ENCODE results near the gene TRAPPC2. TPM values are rescaled to one million over a fixed set of nuclear protein-coding genes. Genes with fewer than 3 reads are reported as not detected.

Gene TRAPPC2
- total and polyA plus RNA-seq, 4 donors, result 3.1 to 12.3 (median 8.8) TPM

DNA sequence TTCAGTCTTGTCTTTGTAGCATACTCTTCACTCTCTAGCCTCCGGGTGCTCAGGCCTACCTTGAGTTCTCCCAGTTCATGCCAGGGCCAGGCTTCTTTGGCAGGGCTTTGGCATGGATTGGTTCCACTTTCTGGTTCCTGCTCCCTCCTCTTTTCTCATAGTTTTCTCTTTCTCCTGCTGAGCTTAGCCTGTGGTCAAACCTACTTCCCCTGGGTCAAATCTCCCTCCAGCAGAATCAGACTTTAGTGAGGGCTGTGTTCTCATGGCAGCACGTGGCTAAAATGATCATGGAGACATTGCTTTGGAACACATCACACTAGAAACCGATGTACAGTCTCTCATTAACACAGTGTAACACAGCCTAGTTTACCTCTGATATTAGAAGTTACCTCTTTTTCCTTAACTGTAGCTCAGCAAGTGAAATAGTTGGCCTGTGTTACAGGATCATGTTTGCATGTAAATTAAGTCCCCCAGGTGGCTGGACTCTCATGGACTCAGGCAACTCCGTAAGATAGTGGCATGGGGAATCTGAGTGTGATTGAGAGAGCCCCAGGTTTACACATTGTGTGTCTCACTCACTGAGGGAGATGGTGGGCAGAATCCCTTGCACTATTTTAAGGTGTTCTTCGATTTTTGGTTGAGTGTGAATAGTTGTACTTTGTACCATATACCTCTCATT is 32.2 kb downstream of the TRAPPC2 start:
- TF ChIP-seq, protein P1, sequence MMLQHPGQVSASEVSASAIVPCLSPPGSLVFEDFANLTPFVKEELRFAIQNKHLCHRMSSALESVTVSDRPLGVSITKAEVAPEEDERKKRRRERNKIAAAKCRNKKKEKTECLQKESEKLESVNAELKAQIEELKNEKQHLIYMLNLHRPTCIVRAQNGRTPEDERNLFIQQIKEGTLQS (IDR thresholded peaks at IDR 0.05), result no peak
- TF ChIP-seq HNF4G (IDR thresholded peaks at IDR 0.05), result no peak
- TF ChIP-seq, protein P2, sequence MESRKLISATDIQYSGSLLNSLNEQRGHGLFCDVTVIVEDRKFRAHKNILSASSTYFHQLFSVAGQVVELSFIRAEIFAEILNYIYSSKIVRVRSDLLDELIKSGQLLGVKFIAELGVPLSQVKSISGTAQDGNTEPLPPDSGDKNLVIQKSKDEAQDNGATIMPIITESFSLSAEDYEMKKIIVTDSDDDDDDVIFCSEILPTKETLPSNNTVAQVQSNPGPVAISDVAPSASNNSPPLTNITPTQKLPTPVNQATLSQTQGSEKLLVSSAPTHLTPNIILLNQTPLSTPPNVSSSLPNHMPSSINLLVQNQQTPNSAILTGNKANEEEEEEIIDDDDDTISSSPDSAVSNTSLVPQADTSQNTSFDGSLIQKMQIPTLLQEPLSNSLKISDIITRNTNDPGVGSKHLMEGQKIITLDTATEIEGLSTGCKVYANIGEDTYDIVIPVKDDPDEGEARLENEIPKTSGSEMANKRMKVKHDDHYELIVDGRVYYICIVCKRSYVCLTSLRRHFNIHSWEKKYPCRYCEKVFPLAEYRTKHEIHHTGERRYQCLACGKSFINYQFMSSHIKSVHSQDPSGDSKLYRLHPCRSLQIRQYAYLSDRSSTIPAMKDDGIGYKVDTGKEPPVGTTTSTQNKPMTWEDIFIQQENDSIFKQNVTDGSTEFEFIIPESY (IDR thresholded peaks at IDR 0.05), result no peak
- TF ChIP-seq GABPA (IDR thresholded peaks at IDR 0.05 in 1 of 2, conservative IDR thresholded peaks at IDR 0.05 in 1 of 2), result no peak
- no peak for TF ChIP-seq RAD21 (IDR thresholded peaks at IDR 0.05)
- no peak for TF ChIP-seq JUND (IDR thresholded peaks at IDR 0.05)
- TF ChIP-seq HNF4A (conservative IDR thresholded peaks at IDR 0.05), result no peak
- no peak for TF ChIP-seq SP1 (IDR thresholded peaks at IDR 0.05)
- TF ChIP-seq, protein P3, sequence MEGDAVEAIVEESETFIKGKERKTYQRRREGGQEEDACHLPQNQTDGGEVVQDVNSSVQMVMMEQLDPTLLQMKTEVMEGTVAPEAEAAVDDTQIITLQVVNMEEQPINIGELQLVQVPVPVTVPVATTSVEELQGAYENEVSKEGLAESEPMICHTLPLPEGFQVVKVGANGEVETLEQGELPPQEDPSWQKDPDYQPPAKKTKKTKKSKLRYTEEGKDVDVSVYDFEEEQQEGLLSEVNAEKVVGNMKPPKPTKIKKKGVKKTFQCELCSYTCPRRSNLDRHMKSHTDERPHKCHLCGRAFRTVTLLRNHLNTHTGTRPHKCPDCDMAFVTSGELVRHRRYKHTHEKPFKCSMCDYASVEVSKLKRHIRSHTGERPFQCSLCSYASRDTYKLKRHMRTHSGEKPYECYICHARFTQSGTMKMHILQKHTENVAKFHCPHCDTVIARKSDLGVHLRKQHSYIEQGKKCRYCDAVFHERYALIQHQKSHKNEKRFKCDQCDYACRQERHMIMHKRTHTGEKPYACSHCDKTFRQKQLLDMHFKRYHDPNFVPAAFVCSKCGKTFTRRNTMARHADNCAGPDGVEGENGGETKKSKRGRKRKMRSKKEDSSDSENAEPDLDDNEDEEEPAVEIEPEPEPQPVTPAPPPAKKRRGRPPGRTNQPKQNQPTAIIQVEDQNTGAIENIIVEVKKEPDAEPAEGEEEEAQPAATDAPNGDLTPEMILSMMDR (IDR thresholded peaks at IDR 0.05; ENCODE audit: low read depth, low read length, missing input control), result no peak
- TF ChIP-seq, protein P4, sequence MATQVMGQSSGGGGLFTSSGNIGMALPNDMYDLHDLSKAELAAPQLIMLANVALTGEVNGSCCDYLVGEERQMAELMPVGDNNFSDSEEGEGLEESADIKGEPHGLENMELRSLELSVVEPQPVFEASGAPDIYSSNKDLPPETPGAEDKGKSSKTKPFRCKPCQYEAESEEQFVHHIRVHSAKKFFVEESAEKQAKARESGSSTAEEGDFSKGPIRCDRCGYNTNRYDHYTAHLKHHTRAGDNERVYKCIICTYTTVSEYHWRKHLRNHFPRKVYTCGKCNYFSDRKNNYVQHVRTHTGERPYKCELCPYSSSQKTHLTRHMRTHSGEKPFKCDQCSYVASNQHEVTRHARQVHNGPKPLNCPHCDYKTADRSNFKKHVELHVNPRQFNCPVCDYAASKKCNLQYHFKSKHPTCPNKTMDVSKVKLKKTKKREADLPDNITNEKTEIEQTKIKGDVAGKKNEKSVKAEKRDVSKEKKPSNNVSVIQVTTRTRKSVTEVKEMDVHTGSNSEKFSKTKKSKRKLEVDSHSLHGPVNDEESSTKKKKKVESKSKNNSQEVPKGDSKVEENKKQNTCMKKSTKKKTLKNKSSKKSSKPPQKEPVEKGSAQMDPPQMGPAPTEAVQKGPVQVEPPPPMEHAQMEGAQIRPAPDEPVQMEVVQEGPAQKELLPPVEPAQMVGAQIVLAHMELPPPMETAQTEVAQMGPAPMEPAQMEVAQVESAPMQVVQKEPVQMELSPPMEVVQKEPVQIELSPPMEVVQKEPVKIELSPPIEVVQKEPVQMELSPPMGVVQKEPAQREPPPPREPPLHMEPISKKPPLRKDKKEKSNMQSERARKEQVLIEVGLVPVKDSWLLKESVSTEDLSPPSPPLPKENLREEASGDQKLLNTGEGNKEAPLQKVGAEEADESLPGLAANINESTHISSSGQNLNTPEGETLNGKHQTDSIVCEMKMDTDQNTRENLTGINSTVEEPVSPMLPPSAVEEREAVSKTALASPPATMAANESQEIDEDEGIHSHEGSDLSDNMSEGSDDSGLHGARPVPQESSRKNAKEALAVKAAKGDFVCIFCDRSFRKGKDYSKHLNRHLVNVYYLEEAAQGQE (IDR thresholded peaks at IDR 0.05), result no peak
- no peak for TF ChIP-seq FOXA2 (IDR thresholded peaks at IDR 0.05)
- TF ChIP-seq TAF1 (conservative IDR thresholded peaks at IDR 0.05), result no peak
- TF ChIP-seq YY1 (IDR thresholded peaks at IDR 0.05), result no peak
- TF ChIP-seq RXRA (IDR thresholded peaks at IDR 0.05), result no peak
- no peak for TF ChIP-seq EGR1 (IDR thresholded peaks at IDR 0.05; ENCODE audit: low read depth in 2 of 2)
- TF ChIP-seq FOXA1 (IDR thresholded peaks at IDR 0.05), result no peak
- H3K4me1 ChIP-seq (ENCODE audit: control insufficient read depth in 4 of 4, insufficient read depth in 4 of 4, low read length in 3 of 4), result peaks cover 0 to 2% (median 0%) of the 10 kb centered on the region in 4 donors
- H3K27ac ChIP-seq (ENCODE audit: low read depth in 1 of 2, low read length in 2 of 2), result no peak overlapping the region
- H3K9me3 ChIP-seq (ENCODE audit: control insufficient read depth in 4 of 4, low read length in 3 of 4), result no peaks in the 10 kb centered on the region
- H3K36me3 ChIP-seq (ENCODE audit: control insufficient read depth in 4 of 4, insufficient read depth in 3 of 4, low read depth in 1 of 4, low read length in 3 of 4), result no peaks in the 10 kb centered on the region
- DNase-seq (ENCODE audit: low spot score), result no peak
- H3K4me3 ChIP-seq (ENCODE audit: low read depth in 1 of 3, low read length in 3 of 3), result no peak overlapping the region
- H3K27me3 ChIP-seq (ENCODE audit: control insufficient read depth in 4 of 4, insufficient read depth in 4 of 4, low read length in 3 of 4), result no peaks in the 10 kb centered on the region
- no peak overlapping the region for H3K9ac ChIP-seq (ENCODE audit: low read depth in 1 of 2, low read length in 2 of 2)
- WGBS, result 89% methylated on average over 5 of the region's 5 CpGs
